NCI-H1694 (cell line): ENCODE measurements around the gene THEM5.

Experiments used
- DNase-seq: peaks from one replicate; lab custom pipeline; 2025; lab: John Stamatoyannopoulos, UW

THEM5 gene

GRCh38 chr1:151800830-151801229 lies 52.7 kb downstream of the THEM5 start:
- DNase-seq, result no peak

DNA sequence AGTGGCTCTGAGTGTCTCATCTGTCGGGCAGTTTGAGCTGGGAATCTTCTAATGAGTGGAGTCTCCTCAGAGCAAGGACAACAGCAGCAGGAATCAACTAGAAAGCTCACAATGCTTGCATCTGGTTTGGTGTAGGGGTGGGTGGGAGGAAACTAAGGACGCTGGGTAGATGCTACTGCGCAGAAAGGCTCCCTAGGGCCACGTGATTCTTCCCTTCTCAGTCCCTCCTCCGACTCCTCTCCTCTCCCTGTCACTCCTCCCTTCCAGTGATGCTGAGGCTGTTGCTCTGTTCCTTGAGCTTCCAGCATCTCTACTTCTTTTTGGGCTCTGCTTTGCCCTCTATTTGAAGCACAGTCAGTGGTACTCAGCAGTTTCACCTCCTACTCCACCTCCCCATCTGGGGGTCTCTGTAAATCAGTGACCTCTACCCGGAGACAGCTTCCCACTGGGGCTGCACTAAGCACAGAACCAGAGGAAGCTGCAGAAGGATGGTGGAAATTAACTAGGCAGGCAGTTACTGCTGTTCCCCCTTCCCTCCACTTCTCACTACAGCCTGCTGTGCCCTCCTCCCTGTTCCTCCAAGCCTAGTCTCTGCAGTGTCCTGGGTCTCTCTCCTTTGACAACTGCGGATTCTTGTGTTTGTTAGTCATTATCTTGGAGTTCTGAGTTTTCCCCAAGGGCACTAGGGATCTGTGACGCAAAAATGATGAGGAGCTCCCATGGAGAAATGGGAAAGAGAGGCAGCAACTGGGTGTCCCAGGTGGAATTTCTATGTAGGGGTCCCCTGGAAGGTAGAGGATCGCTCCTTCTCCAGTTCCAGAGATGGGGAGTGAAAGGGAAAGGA lies 54.1 kb downstream of the THEM5 start:
- DNase-seq, result no peak

DNA sequence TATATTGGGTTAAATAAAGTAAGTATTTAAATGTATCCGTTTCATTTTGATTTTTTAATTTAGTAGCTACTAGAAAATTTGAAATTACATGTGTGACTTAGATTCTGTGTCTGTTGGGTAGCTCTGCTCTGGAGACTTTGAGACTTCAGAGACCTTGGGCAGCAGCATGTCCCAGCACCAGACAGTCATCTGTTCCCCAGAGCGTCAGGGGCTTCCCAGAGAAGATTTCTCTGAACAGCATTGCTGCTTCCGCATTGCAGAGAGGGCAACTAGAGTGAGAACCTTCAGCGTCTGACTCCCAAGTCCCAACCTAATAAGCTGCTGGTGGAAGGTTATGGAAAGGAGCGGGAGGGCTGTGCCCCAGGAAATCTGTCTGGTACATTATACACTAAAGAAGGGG lies 54.9 kb downstream of the THEM5 start:
- DNase-seq, result no peak
